ENCODE results near the gene POLR2E. TPM values are rescaled to one million over a fixed set of nuclear protein-coding genes. Genes with fewer than 3 reads are reported as not detected.

Gene POLR2E
- total and polyA plus RNA-seq, 10 donors: 70.8 to 152 (median 120) TPM

DNA sequence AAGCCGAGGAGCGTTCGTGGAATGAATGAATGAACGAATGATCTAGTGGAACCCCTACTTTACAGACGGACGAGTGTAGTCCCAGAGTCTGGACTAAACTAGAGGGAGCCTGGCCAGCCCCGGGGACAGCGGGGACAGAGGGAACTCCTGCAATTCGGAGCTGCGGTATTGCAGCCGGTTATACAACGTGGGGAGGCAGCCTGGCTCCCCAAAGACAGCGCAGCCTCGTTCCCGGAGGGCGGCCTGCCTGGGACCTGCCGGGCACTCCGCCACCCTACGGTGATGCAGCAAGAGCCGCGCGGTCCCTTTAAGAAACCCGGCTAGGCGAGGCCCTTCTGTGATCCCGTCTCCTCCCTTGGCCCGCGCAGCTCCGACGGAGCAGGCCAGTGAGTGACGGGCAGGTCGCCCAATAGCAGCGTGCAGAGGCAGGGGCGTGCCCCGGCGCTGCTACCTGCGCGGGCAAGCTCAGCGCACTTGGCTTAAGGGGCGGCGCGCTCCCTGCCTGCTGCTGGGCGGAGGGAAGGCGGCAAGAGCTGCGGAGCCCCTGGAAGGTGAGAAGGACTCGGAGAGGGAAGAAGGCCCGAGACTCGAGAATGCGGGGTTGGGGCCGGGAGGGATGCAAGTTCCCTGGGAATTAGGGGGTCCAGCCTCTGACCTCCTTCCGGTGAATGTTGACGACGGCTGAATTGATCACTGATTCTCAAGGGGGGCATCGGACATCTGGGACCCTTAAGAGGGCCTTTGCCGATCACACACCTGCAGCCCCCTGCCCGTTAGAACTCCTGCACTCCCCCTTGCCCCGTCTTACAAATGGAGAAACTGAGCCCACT lies 55.3 kb downstream of the POLR2E start, which contains the start of gene ABCA7:
TSS of gene ABCA7 (plus strand) at position 462 of the 830 bp plus-strand sequence. CDS start 1,255 bp downstream, outside the sequence.
- peak within 1 kb of the TSS; percentile 56 to 92 (median 70) for H3K4me3 ChIP-seq
- DNase-seq: peak; percentile 100
- H3K27me3 ChIP-seq (replicated peaks in 1 of 7): no peaks in the 10 kb centered on the region
- peaks cover 0 to 74% (median 36%) of the 10 kb centered on the region in 6 donors for H3K36me3 ChIP-seq
- H3K27ac ChIP-seq: peak within 1 kb of the TSS; percentile 53 to 94 (median 86)
- 2 to 7% (median 3%) methylated on average over 32 to 56 of the region's 56 CpGs for WGBS, 5 donors
- H3K4me1 ChIP-seq: peaks cover 38 to 86% (median 61%) of the 10 kb centered on the region in 6 donors
- H3K9me3 ChIP-seq: no peaks in the 10 kb centered on the region
- peak; percentile 96 to 99 (median 97) for TF ChIP-seq POLR2AphosphoS5 (IDR thresholded peaks at IDR 0.05)
- TF ChIP-seq, protein P1, sequence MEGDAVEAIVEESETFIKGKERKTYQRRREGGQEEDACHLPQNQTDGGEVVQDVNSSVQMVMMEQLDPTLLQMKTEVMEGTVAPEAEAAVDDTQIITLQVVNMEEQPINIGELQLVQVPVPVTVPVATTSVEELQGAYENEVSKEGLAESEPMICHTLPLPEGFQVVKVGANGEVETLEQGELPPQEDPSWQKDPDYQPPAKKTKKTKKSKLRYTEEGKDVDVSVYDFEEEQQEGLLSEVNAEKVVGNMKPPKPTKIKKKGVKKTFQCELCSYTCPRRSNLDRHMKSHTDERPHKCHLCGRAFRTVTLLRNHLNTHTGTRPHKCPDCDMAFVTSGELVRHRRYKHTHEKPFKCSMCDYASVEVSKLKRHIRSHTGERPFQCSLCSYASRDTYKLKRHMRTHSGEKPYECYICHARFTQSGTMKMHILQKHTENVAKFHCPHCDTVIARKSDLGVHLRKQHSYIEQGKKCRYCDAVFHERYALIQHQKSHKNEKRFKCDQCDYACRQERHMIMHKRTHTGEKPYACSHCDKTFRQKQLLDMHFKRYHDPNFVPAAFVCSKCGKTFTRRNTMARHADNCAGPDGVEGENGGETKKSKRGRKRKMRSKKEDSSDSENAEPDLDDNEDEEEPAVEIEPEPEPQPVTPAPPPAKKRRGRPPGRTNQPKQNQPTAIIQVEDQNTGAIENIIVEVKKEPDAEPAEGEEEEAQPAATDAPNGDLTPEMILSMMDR (IDR thresholded peaks at IDR 0.05 in 8 of 11, conservative IDR thresholded peaks at IDR 0.05 in 3 of 11): peak in 3 of 11 experiments; percentile 22 to 48 (median 46)
- peak in 2 of 3 donors; percentile 33 to 72 for TF ChIP-seq POLR2A (IDR thresholded peaks at IDR 0.05)
- intact Hi-C loops (cut with DNase I; ENCODE audit: low total_unique reads): no loop called here

DNA sequence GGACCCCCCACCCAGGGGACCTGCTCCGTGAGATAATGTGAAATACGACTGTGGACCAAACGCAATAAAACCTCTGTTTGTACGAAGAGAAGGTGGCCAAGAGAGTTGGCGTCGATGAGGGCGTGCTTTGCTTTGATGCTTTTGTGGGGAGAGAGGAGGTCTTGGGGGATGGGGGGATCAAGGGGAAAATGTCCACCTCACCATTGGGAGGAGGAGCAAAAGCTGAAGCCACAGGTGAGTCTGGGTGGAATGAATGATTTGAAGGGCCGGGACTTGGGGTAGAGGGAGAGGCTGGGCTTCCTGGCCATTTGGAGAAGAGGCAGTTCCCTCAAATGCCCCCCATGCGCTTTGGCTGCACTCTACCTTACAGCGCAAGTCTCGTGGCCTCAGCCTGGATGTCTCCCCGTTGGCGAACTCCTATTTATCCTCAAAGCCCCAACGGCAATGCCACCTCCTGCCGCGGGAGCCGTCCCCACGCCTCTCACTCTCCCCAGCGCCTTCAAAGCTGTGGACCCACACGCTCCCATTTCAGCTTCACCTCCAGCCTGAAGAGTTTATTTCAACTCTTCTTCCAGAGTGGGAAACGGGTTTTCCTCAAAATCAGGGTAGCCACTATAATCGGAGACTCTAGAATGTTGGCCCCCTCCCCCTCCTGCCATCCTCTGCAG lies 56.1 kb downstream of the POLR2E start:
- no peaks in the 10 kb centered on the region for H3K9me3 ChIP-seq
- H3K27ac ChIP-seq: peak overlapping the region; percentile 53 to 94 (median 86)
- H3K4me3 ChIP-seq: peak overlapping the region in 5 of 8 donors; percentile 56 to 92 (median 73)
- H3K36me3 ChIP-seq: peaks cover 0 to 67% (median 32%) of the 10 kb centered on the region in 6 donors
- peak; percentile 83 for DNase-seq
- H3K4me1 ChIP-seq: peaks cover 38 to 86% (median 61%) of the 10 kb centered on the region in 6 donors
- intact Hi-C loops (cut with DNase I; ENCODE audit: low total_unique reads): no loop called here
- H3K27me3 ChIP-seq (replicated peaks in 1 of 7): no peaks in the 10 kb centered on the region
- WGBS, 5 donors: 64 to 73% (median 66%) methylated on average over 22 of the region's 22 CpGs
- TF ChIP-seq POLR2AphosphoS5 (IDR thresholded peaks at IDR 0.05): peak in 1 of 3 donors; percentile 0
- TF ChIP-seq POLR2A (IDR thresholded peaks at IDR 0.05): no peak
- TF ChIP-seq, protein P1 (IDR thresholded peaks at IDR 0.05 in 8 of 11, conservative IDR thresholded peaks at IDR 0.05 in 3 of 11): no peak

DNA sequence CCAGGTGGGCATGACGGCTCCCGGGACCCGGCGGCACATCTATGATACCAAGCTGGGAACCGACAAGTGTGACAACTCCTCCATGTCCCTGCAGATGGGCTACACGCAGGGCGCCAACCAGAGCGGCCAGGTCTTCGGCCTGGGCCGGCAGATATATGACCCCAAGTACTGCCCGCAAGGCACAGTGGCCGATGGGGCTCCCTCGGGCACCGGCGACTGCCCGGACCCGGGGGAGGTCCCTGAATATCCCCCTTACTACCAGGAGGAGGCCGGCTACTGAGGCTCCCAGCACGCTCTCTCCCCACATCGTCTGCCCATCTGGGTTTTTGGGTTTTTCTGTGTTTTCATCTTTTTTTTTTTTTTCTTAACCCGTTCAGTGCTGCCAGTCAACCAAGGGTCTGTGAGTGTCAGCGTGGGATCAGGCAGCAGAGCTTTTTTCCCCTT lies 57.5 kb downstream of the POLR2E start:
- DNase-seq: peak; percentile 87
- no peaks in the 10 kb centered on the region for H3K9me3 ChIP-seq
- H3K27ac ChIP-seq: peak overlapping the region; percentile 77 to 94 (median 86)
- peak overlapping the region in 5 of 8 donors; percentile 2 to 92 (median 20) for H3K4me3 ChIP-seq
- no peaks in the 10 kb centered on the region for H3K27me3 ChIP-seq (replicated peaks in 1 of 7)
- TF ChIP-seq, protein P1 (IDR thresholded peaks at IDR 0.05 in 8 of 11, conservative IDR thresholded peaks at IDR 0.05 in 3 of 11): no peak
- peak in 1 of 3 donors; percentile 70 for TF ChIP-seq POLR2AphosphoS5 (IDR thresholded peaks at IDR 0.05)
- H3K4me1 ChIP-seq: peaks cover 38 to 85% (median 60%) of the 10 kb centered on the region in 6 donors
- WGBS, 5 donors: 32 to 45% (median 39%) methylated on average over 19 to 22 of the region's 22 CpGs
- peaks cover 0 to 62% (median 34%) of the 10 kb centered on the region in 6 donors for H3K36me3 ChIP-seq
- intact Hi-C loops (cut with DNase I; ENCODE audit: low total_unique reads): no loop called here

Other genes starting within 250 kb of the POLR2E start
- gene ELANE, start 243.1 kb downstream of the POLR2E start, total RNA-seq: 100 to 1,000 TPM in 1 of 7 donors, 10 to 100 TPM in 4, 1 to 10 TPM in 2; 3.9 to 137 (median 17.0) TPM
- gene ELANE, start 243.1 kb downstream of the POLR2E start, polyA plus RNA-seq: 1 to 10 TPM; 2.8 to 6.7 (median 5.4) TPM
- 10 to 100 TPM; 11.3 to 59.5 (median 26.2) TPM for gene CFD, start 235.7 kb downstream of the POLR2E start, total RNA-seq
- gene CFD, start 235.7 kb downstream of the POLR2E start, polyA plus RNA-seq: 10 to 100 TPM in 2 of 3 donors, 1 to 10 TPM in 1; 6.6 to 25.3 (median 18.4) TPM
- 10 to 100 TPM; 37.0 to 60.7 (median 52.7) TPM for gene MED16, start 202.2 kb downstream of the POLR2E start, total RNA-seq
- 10 to 100 TPM; 43.2 to 82.1 (median 77.6) TPM for gene MED16, start 202.2 kb downstream of the POLR2E start, polyA plus RNA-seq
- gene RNU6-9, start 201.9 kb downstream of the POLR2E start, total RNA-seq: not detected
- gene RNU6-9, start 201.9 kb downstream of the POLR2E start, polyA plus RNA-seq: not detected
- 100 to 1,000 TPM in 3 of 7 donors, 10 to 100 TPM in 4; 41.0 to 175 (median 90.9) TPM for gene R3HDM4, start 182.2 kb downstream of the POLR2E start, total RNA-seq
- 10 to 100 TPM; 74.6 to 99.7 (median 87.4) TPM for gene R3HDM4, start 182.2 kb downstream of the POLR2E start, polyA plus RNA-seq
- gene KISS1R, start 178.0 kb downstream of the POLR2E start, total RNA-seq: under 1 TPM in 5 of 7 donors, not detected in 2; 0.30 to 0.50 (median 0.37) TPM
- under 1 TPM; 0.22 to 0.42 (median 0.27) TPM for gene KISS1R, start 178.0 kb downstream of the POLR2E start, polyA plus RNA-seq
- 10 to 100 TPM; 14.9 to 42.5 (median 22.6) TPM for gene ARID3A, start 169.3 kb downstream of the POLR2E start, total RNA-seq
- gene ARID3A, start 169.3 kb downstream of the POLR2E start, polyA plus RNA-seq: 10 to 100 TPM in 1 of 3 donors, 1 to 10 TPM in 2; 2.5 to 10.3 (median 3.2) TPM
- 10 to 100 TPM; 17.8 to 63.4 (median 28.2) TPM for gene WDR18, start 111.0 kb downstream of the POLR2E start, total RNA-seq
- 10 to 100 TPM; 57.6 to 96.0 (median 85.9) TPM for gene WDR18, start 111.0 kb downstream of the POLR2E start, polyA plus RNA-seq
- under 1 TPM in 2 of 7 donors, not detected in 5; 0.07 to 0.11 TPM for gene GRIN3B, start 95.0 kb downstream of the POLR2E start, total RNA-seq
- gene GRIN3B, start 95.0 kb downstream of the POLR2E start, polyA plus RNA-seq: not detected
- gene TMEM259, start 74.3 kb downstream of the POLR2E start, total RNA-seq: 100 to 1,000 TPM; 187 to 275 (median 240) TPM
- 100 to 1,000 TPM; 172 to 560 (median 460) TPM for gene TMEM259, start 74.3 kb downstream of the POLR2E start, polyA plus RNA-seq
- gene RNU6-2, start 73.9 kb downstream of the POLR2E start, total RNA-seq: not detected
- not detected for gene RNU6-2, start 73.9 kb downstream of the POLR2E start, polyA plus RNA-seq
- 100 to 1,000 TPM; 102 to 296 (median 233) TPM for gene CNN2, start 68.8 kb downstream of the POLR2E start, total RNA-seq
- gene CNN2, start 68.8 kb downstream of the POLR2E start, polyA plus RNA-seq: 100 to 1,000 TPM; 126 to 147 (median 140) TPM
- gene ABCA7, start 55.3 kb downstream of the POLR2E start, total RNA-seq: 100 to 1,000 TPM in 3 of 7 donors, 10 to 100 TPM in 4; 64.6 to 162 (median 94.7) TPM
- gene ABCA7, start 55.3 kb downstream of the POLR2E start, polyA plus RNA-seq: 100 to 1,000 TPM in 2 of 3 donors, 10 to 100 TPM in 1; 67.5 to 197 (median 152) TPM
- gene ARHGAP45, start 28.2 kb downstream of the POLR2E start, total RNA-seq: 100 to 1,000 TPM; 161 to 258 (median 237) TPM
- gene ARHGAP45, start 28.2 kb downstream of the POLR2E start, polyA plus RNA-seq: 100 to 1,000 TPM; 205 to 356 (median 329) TPM
- 100 to 1,000 TPM; 138 to 275 (median 216) TPM for gene GPX4, start 8.6 kb upstream of the POLR2E start, total RNA-seq
- gene GPX4, start 8.6 kb upstream of the POLR2E start, polyA plus RNA-seq: 100 to 1,000 TPM; 480 to 562 (median 522) TPM
- gene SBNO2, start 78.9 kb upstream of the POLR2E start, total RNA-seq: 100 to 1,000 TPM in 5 of 7 donors, 10 to 100 TPM in 2; 51.7 to 230 (median 168) TPM
- 10 to 100 TPM; 16.2 to 62.0 (median 29.8) TPM for gene SBNO2, start 78.9 kb upstream of the POLR2E start, polyA plus RNA-seq
- gene STK11, start 110.4 kb upstream of the POLR2E start, total RNA-seq: 10 to 100 TPM; 52.1 to 85.0 (median 75.3) TPM
- gene STK11, start 110.4 kb upstream of the POLR2E start, polyA plus RNA-seq: 100 to 1,000 TPM in 1 of 3 donors, 10 to 100 TPM in 2; 44.0 to 107 (median 46.7) TPM
- 1 to 10 TPM in 1 of 7 donors, under 1 TPM in 5, not detected in 1; 0.12 to 1.2 (median 0.41) TPM for gene CBARP, start 142.6 kb upstream of the POLR2E start, total RNA-seq
- gene CBARP, start 142.6 kb upstream of the POLR2E start, polyA plus RNA-seq: under 1 TPM in 2 of 3 donors, not detected in 1; 0.05 to 0.48 TPM
- gene ATP5F1D, start 146.4 kb upstream of the POLR2E start, total RNA-seq: 100 to 1,000 TPM in 4 of 7 donors, 10 to 100 TPM in 3; 49.1 to 131 (median 102) TPM
- gene ATP5F1D, start 146.4 kb upstream of the POLR2E start, polyA plus RNA-seq: 100 to 1,000 TPM; 164 to 166 (median 165) TPM
- gene MIDN, start 153.2 kb upstream of the POLR2E start, total RNA-seq: 100 to 1,000 TPM in 4 of 7 donors, 10 to 100 TPM in 3; 42.1 to 223 (median 138) TPM
- 10 to 100 TPM; 16.5 to 48.9 (median 19.1) TPM for gene MIDN, start 153.2 kb upstream of the POLR2E start, polyA plus RNA-seq
- 100 to 1,000 TPM; 333 to 672 (median 514) TPM for gene CIRBP, start 174.0 kb upstream of the POLR2E start, total RNA-seq
- gene CIRBP, start 174.0 kb upstream of the POLR2E start, polyA plus RNA-seq: 100 to 1,000 TPM; 406 to 894 (median 843) TPM
- 10 to 100 TPM; 35.8 to 69.6 (median 43.9) TPM for gene FAM174C, start 180.2 kb upstream of the POLR2E start, total RNA-seq
- 100 to 1,000 TPM in 1 of 3 donors, 10 to 100 TPM in 2; 82.9 to 134 (median 88.6) TPM for gene FAM174C, start 180.2 kb upstream of the POLR2E start, polyA plus RNA-seq
- not detected for gene EFNA2, start 190.5 kb upstream of the POLR2E start, total RNA-seq
- not detected for gene EFNA2, start 190.5 kb upstream of the POLR2E start, polyA plus RNA-seq